Activated CD8-positive, alpha-beta memory T cell treated with anti-CD3 and anti-CD28 coated beads, Interleukin-2, amount 10 ng/mL, durations not matched to agents 7 days and 5 days (primary cell): ENCODE data around the gene MED22. TPM values are rescaled to one million over a fixed set of nuclear protein-coding genes. Genes with fewer than 3 reads are reported as not detected.

Experiments
- ATAC-seq: fragments of 150-1000 bp; cut with Tn5 transposase; one replicate; pipeline ENCODE4 v1.10.0; 2021; ENCODE audit warnings: moderate library complexity
- CTCF ChIA-PET: fragments of 350-600 bp; sonication (Branson Sonifier 250); formaldehyde crosslinking; loops from one replicate; lab custom pipeline; 2021; ENCODE audit warnings: antibody characterized with exemption; lab: Charles Lee
- DNase-seq: peaks from one replicate; pipeline ENCODE4 v3.0.0-alpha.2; 2020
- H3K27ac Mint-ChIP-seq: one replicate; pipeline ENCODE4 v1.8.0; 2021; ENCODE audit warnings: mild to moderate bottlenecking, mixed read lengths
- H3K27me3 Mint-ChIP-seq: one replicate; pipeline ENCODE4 v1.8.0; 2021; ENCODE audit warnings: mixed read lengths
- H3K36me3 Mint-ChIP-seq: one replicate; pipeline ENCODE4 v1.8.0; 2021; ENCODE audit warnings: mild to moderate bottlenecking, mixed read lengths
- H3K4me1 Mint-ChIP-seq: one replicate; pipeline ENCODE4 v1.8.0; 2021; ENCODE audit warnings: mixed read lengths
- H3K4me3 Mint-ChIP-seq: one replicate; pipeline ENCODE4 v1.8.0; 2021; ENCODE audit warnings: mild to moderate bottlenecking, moderate library complexity, mixed read lengths
- H3K9me3 Mint-ChIP-seq: one replicate; pipeline ENCODE4 v1.8.0; 2022; ENCODE audit warnings: low read depth, mixed read lengths
- total RNA-seq, 2 experiments: library from RNA; stranded (reverse); gene quantifications; one replicate each; pipeline ENCODE4 v1.2.3, GENCODE V29; 2021

Gene MED22
- total RNA-seq, 2 experiments from 2014 or later: 28.8 to 35.9 TPM

DNA sequence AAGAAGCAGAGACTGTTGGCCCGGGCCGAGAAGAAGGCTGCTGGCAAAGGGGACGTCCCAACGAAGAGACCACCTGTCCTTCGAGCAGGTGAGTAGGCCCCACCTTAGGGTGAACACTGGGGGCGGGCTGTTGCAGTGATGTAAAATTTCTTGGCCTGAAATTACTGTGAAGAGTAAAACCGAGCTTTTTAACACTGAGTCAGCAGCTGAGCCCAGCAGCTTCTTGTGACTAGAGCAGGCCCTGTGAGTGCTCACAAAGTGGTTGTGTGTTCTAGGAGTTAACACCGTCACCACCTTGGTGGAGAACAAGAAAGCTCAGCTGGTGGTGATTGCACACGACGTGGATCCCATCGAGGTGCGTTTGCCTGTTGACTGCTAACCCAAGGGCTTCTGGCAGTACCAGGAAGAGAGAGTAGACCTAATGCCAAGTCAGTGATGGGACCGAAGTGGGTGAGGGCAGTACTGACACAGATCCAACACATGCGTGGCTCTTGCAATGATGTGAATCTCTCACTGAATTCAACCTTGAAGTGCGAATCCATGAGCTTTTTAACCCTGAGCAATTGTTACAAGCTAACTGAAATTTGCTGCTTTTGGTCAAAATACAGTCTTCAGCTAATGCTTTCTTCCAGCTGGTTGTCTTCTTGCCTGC lies 2.2 kb upstream of the MED22 start:
- Mint-ChIP-seq H3K27ac (peak overlapping the region; percentile 88), H3K9me3 (no peaks in the 10 kb centered on the region), H3K4me1 (peaks cover 62% of the 10 kb centered on the region), H3K27me3 (no peaks in the 10 kb centered on the region), H3K4me3 (peak overlapping the region; percentile 94), H3K36me3 (peaks cover 51% of the 10 kb centered on the region)
- no peak for ATAC-seq
- DNase-seq: no peak
- CTCF ChIA-PET: interaction anchor here (1.2 to 2.0 kb wide), 5 partner anchors 9 to 164 kb away, joined by 3 to 9 read pairs (median 4); no protein-coding TSS in a partner anchor

DNA sequence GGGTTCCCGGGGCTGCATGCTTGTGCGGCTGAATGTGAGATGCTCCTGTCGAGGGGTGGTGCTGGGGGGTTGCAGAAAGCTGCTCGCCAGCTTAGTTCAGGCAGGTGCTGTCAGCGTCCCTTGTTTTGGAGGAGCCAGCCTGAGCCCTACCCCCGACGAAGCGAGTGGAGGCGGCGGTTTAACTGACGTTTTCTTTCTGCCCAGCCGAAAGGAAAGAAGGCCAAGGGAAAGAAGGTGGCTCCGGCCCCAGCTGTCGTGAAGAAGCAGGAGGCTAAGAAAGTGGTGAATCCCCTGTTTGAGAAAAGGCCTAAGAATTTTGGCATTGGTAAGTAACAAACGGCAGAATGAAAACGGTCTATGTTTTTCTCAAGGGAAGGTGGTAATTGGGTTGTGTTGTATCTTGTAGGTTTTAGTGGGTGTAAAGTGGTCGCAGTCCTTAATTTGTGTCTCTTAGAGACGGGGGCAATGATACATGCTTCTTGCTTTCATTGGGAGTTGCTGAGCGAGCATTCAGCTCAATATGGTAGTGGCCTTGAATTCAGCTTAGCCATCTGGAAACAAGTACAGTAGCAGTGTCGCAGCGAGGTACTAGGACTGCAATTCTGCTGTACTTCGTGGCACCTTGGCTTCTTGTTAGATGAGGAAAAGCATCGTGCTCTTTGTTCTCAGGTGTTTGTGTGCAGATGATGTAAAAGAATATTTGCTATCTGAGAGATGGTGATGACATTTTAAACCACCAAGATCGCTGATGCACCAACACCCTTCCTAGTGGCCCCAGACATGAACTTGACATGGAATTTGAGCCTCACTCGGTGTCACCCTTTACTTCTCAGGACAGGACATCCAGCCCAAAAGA lies 1.0 kb upstream of the MED22 start:
- ATAC-seq: no peak
- no peaks in the 10 kb centered on the region for H3K9me3 Mint-ChIP-seq

DNA sequence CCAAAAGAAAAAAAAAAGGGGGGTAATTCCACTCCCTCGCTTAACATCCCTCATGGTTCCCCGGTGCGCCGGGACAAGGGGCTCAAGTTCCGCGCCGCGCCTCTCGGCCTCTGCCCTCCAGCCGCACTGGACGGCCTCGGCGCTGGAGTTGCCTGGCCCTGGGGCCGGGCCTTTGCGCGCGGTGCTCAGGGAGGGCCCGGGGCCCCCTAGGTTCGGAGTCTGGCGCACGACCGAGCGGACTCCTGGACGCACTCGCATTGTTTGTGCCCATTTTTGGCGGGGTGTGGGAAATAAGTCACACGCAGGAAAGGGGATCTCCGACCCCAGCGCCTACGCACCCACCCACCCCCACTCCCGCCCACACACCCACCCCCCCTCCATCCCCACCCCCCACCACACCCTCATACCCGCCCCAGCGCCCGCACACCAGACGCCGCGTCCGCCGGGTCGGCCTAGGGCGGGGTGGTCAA lies 381 bp downstream of the MED22 start:
- H3K4me1 Mint-ChIP-seq: peaks cover 45% of the 10 kb centered on the region
- no peaks in the 10 kb centered on the region for H3K27me3 Mint-ChIP-seq
- ATAC-seq: peak; percentile 56
- CTCF ChIA-PET: interaction anchor here (0.9 to 4.0 kb wide), 11 partner anchors 8 to 317 kb away, joined by 3 to 47 read pairs (median 4); partner anchors contain the start of genes GTF3C5, SURF1 and SURF2
- peak; percentile 57 for DNase-seq
- H3K9me3 Mint-ChIP-seq: no peaks in the 10 kb centered on the region
- H3K36me3 Mint-ChIP-seq: peaks cover 47% of the 10 kb centered on the region
- peak overlapping the region; percentile 89 for H3K27ac Mint-ChIP-seq
- H3K4me3 Mint-ChIP-seq: peak overlapping the region; percentile 94

More for the DNA sequence above, 1.0 kb upstream of the MED22 start:
- no peak for DNase-seq
- no peaks in the 10 kb centered on the region for H3K27me3 Mint-ChIP-seq
- peaks cover 52% of the 10 kb centered on the region for H3K4me1 Mint-ChIP-seq
- peak overlapping the region; percentile 94 for H3K4me3 Mint-ChIP-seq
- peaks cover 51% of the 10 kb centered on the region for H3K36me3 Mint-ChIP-seq
- H3K27ac Mint-ChIP-seq: peak overlapping the region; percentile 88
- CTCF ChIA-PET: interaction anchor here (0.9 to 4.0 kb wide), 8 partner anchors 8 to 318 kb away, joined by 3 to 47 read pairs (median 4); partner anchors contain the start of genes GTF3C5, SURF1 and SURF2

DNA sequence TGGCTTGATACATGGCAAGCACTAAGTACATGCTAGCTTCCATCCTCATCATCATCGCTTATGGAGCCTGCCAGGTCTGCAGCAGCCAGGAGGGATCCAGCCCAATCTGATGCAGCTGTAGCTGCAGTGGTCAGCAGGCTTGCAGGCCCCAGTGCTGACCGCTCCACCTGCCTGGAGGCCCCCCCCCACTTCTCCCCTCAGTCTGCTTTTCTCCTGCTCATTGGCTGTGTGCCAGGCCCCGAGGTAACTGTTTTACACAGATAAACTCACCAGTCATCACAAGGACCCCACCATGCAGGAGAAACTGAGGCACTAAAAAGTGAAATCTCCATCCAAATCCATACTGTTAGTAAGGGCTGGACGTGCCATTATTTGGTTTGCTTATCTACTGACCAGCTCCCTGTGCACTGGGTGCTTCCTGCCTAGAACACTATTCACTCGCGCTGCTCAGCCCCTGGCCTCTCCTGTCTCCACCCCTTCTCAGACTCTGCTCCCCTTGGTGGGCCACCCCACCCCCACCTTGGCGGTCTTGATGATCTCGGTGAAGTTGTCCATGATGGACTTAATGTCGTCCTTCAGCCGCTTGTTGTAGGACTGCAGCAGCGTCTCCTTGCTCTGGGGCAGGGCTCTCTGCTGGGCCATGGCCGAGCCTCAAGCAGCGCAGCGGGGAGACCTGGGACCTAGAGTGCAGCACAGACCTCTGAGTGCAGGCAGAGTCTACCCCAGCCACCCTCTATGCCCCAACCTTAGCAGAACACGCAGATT lies 1.7 kb downstream of the MED22 start:
- Mint-ChIP-seq H3K36me3 (peaks cover 37% of the 10 kb centered on the region), H3K4me1 (peaks cover 42% of the 10 kb centered on the region), H3K9me3 (no peaks in the 10 kb centered on the region), H3K4me3 (peak overlapping the region; percentile 94), H3K27me3 (no peaks in the 10 kb centered on the region), H3K27ac (peak overlapping the region; percentile 89)
- CTCF ChIA-PET: interaction anchor here (2.4 to 4.0 kb wide), 2 partner anchors 26 to 33 kb away, joined by 6 to 47 read pairs; no protein-coding TSS in a partner anchor
- DNase-seq (no peak), ATAC-seq (no peak)

DNA sequence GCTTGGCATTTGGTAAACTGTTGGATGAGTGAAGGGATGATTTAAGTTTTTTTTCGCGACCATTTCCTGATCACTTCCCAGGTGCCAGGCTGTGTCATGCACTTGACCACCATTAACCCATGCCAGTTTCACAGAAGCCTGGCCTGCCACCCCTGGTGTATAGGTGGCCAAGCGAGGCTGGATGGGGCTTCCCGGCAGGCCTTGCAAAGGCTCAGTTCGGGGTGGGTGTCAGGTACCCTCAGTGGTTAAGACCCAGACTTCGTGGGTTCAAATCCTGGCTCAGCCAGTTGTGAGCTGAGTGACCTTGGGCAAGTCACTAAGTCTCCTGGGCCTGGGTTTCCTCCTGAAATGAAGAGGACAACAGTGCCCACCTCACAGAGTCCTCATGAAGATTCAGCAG lies 2.3 kb downstream of the MED22 start:
- CTCF ChIA-PET: interaction anchor here (4.0 kb wide), 1 partner anchor 27 kb away, joined by 47 read pairs; no protein-coding TSS in a partner anchor
- H3K27me3 Mint-ChIP-seq: no peaks in the 10 kb centered on the region
- H3K4me1 Mint-ChIP-seq: peaks cover 44% of the 10 kb centered on the region
- DNase-seq (no peak), ATAC-seq (no peak)
- no peaks in the 10 kb centered on the region for H3K9me3 Mint-ChIP-seq
- no peak overlapping the region for H3K27ac Mint-ChIP-seq
- peaks cover 36% of the 10 kb centered on the region for H3K36me3 Mint-ChIP-seq
- no peak overlapping the region for H3K4me3 Mint-ChIP-seq

DNA sequence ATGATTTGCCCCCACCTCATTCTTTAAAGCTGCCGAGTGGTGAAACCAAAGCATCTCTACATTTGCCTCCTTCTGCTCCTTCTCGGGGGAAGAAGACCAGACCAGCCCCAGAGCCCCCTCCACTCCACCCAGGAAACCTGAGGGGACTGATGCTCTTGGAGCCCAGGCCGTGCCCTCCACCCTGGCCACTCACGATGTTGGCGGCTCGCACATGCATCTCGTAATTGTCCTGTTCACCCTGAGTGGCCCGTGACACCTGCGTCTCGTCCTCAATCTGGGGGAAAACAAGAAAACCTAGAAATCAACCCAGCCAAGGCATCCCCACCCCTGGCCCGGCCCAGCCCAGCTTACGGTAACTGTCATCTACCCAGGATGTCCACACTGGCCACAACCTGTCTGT lies 3.0 kb downstream of the MED22 start:
- H3K36me3 Mint-ChIP-seq: peaks cover 35% of the 10 kb centered on the region
- no peak overlapping the region for H3K4me3 Mint-ChIP-seq
- peaks cover 44% of the 10 kb centered on the region for H3K4me1 Mint-ChIP-seq
- DNase-seq: no peak
- CTCF ChIA-PET: no interaction called here
- no peaks in the 10 kb centered on the region for H3K27me3 Mint-ChIP-seq
- no peak for ATAC-seq
- H3K27ac Mint-ChIP-seq: no peak overlapping the region
- no peaks in the 10 kb centered on the region for H3K9me3 Mint-ChIP-seq

DNA sequence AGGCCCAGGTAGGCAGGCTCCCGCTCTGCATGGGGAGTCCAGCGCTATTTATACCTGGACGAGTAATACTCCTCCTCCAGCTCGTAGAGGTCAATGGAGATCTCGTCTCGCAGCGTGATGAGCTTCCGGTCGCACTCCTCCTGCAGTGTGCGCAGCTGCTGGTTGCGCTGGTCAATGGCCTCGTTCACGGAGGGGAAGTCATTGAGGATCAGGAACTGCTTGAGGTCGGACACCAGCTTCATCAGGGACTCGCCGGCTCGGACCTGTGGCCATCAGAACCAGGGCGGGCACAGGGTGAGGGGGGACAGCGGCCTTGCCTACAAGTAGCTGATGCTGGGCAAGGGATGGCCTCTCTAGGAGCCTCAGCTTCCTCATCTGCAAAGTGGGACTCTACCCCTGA lies 3.9 kb downstream of the MED22 start:
- H3K27ac Mint-ChIP-seq: no peak overlapping the region
- CTCF ChIA-PET: interaction anchor here (0.7 to 1.5 kb wide), 2 partner anchors 31 to 143 kb away, joined by 3 to 4 read pairs; no protein-coding TSS in a partner anchor
- peaks cover 42% of the 10 kb centered on the region for H3K4me1 Mint-ChIP-seq
- no peaks in the 10 kb centered on the region for H3K27me3 Mint-ChIP-seq
- no peak overlapping the region for H3K4me3 Mint-ChIP-seq
- no peak for ATAC-seq
- no peak for DNase-seq
- peaks cover 32% of the 10 kb centered on the region for H3K36me3 Mint-ChIP-seq
- H3K9me3 Mint-ChIP-seq: no peaks in the 10 kb centered on the region

DNA sequence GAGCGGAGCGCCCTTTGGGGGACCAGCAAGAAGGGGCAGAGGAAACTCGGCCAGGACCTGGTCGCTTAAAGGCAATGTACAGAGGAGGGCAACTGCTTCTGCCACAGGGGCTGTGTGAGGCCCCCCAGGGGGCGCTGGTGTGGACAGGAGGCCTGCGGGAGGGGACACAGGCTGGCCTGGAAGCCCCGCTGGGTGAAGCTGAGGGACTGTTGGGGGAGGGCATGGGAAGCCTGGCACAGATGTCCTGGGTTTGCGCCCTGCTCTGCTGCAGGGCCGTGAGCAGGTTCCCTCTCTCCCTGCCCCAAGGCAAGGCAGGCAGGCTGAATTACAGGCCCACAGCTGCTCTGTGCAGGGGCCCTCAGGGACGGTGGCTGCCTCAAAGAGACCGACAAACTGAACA lies 5.4 kb downstream of the MED22 start:
- no peak overlapping the region for H3K4me3 Mint-ChIP-seq
- no peaks in the 10 kb centered on the region for H3K27me3 Mint-ChIP-seq
- no peak for DNase-seq
- ATAC-seq: no peak
- no peaks in the 10 kb centered on the region for H3K9me3 Mint-ChIP-seq
- H3K36me3 Mint-ChIP-seq: peaks cover 24% of the 10 kb centered on the region
- CTCF ChIA-PET: interaction anchor here (0.6 to 2.2 kb wide), 5 partner anchors 9 to 144 kb away, joined by 3 to 8 read pairs (median 4); partner anchors contain the start of genes SURF1 and SURF2
- H3K4me1 Mint-ChIP-seq: peaks cover 38% of the 10 kb centered on the region
- H3K27ac Mint-ChIP-seq: no peak overlapping the region

DNA sequence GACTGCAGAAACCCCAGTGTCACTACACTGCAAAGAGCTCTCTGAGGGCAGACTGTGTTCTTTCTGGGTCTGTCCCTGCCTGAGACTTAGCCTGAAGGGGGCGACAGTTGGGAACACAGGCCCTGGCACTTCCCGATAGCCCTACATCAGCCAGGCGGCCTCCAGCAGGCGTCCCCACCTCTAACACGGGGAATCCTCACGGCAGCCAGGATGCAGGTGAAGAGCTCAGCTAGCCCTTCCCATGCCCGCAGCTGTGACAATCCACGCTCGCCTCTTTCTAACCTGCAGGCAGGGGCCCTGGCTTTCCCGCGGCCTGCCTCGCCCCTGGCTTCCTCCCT lies 5.9 kb downstream of the MED22 start:
- H3K9me3 Mint-ChIP-seq: no peaks in the 10 kb centered on the region
- ATAC-seq (no peak), DNase-seq (no peak)
- H3K27ac Mint-ChIP-seq: peak overlapping the region; percentile 29
- CTCF ChIA-PET: interaction anchor here (0.6 to 2.6 kb wide), 3 partner anchors 10 to 35 kb away, joined by 3 to 7 read pairs (median 5); partner anchors contain the start of gene STKLD1
- no peaks in the 10 kb centered on the region for H3K27me3 Mint-ChIP-seq
- peaks cover 24% of the 10 kb centered on the region for H3K36me3 Mint-ChIP-seq
- peaks cover 37% of the 10 kb centered on the region for H3K4me1 Mint-ChIP-seq
- H3K4me3 Mint-ChIP-seq: no peak overlapping the region

DNA sequence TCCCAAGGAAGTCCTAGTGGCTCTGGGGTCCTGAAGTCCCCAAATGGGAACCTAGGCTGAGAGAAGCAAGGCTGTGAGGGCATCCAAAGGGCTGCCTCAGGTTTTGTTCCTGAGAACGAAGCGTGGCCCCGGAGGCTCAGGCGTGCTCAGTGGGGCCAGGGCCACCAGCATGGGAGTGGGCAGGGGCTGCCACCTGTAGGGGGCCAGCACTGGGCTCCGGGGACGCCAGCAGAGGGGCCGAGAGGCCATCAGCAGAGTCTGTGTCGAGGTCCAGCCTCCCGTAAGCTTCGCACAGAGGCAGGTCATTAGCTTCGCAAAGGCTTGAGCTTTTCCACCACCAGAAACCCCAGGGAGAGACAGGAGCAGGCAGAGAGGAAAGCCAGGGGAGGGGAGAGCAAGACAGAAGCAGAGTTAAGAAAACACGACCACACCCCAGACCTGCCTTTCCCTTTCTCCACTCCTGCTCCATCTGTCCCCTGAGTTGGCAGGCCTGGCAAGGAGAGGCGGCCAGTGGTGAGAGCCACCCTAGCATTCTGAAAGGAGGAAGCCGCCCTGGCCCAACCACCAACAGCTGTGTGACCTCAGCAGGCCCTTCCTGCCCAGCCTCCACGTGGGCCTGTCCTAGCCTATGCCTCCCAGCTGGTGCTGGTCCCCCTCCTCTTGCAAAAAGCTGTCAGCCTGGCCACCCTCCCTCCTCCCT lies 6.4 kb downstream of the MED22 start:
- H3K36me3 Mint-ChIP-seq: peaks cover 24% of the 10 kb centered on the region
- ATAC-seq (no peak), DNase-seq (no peak)
- H3K4me1 Mint-ChIP-seq: peaks cover 36% of the 10 kb centered on the region
- no peak overlapping the region for H3K4me3 Mint-ChIP-seq
- CTCF ChIA-PET: interaction anchor here (0.6 to 2.6 kb wide), 7 partner anchors 10 to 35 kb away, joined by 3 to 7 read pairs (median 3); partner anchors contain the start of genes STKLD1 and SURF1
- H3K9me3 Mint-ChIP-seq: no peaks in the 10 kb centered on the region
- H3K27me3 Mint-ChIP-seq: no peaks in the 10 kb centered on the region
- no peak overlapping the region for H3K27ac Mint-ChIP-seq

DNA sequence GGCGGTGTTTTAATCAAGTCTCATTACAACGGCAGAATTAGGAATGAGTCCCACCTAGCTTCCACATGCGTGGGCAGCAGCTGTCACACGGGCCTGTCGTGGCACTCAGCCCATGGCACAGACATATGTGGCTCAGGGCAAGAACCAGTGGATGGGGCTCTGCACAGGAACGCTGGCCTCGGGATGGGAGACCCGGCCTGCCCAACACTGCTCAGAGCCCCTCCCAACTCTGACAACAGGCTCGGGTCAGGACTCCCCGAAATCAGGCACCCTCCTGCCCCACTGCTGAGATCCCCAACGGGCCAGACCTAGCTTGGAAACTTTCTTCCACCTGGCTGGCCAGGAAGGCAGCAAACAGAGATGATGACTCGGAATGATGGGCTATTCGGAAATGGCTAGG lies 7.0 kb downstream of the MED22 start:
- Mint-ChIP-seq H3K4me3 (no peak overlapping the region), H3K4me1 (peaks cover 36% of the 10 kb centered on the region), H3K27me3 (no peaks in the 10 kb centered on the region), H3K36me3 (peaks cover 27% of the 10 kb centered on the region), H3K27ac (peak overlapping the region; percentile 81), H3K9me3 (no peaks in the 10 kb centered on the region)
- no peak for ATAC-seq
- no peak for DNase-seq
- CTCF ChIA-PET: interaction anchor here (0.7 to 2.6 kb wide), 5 partner anchors 15 to 36 kb away, joined by 3 to 7 read pairs (median 3); partner anchors contain the start of genes STKLD1 and SURF1

DNA sequence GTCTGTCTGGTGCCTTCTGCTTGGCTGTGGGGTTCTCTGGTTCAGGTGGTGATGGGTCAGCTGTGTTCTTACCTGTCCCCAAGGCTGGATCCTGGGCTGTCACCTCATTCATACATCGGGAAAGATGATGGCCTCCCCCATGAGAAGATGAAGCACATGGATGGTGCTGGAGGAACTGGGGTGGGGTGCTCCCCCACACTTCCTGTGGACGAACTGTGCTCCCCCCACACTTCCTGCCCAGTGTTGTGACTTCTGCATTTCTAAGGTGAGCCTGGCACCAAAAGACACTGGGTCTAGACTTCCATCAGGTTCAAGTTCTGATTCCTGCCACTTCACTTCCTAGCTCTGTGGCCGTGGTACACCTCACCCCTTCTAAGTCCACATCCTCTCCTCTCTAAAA lies 7.7 kb downstream of the MED22 start:
- CTCF ChIA-PET: interaction anchor here (0.8 to 2.6 kb wide), 6 partner anchors 23 to 146 kb away, joined by 3 to 7 read pairs (median 3); partner anchors contain the start of gene STKLD1
- Mint-ChIP-seq H3K27ac (peak overlapping the region; percentile 81), H3K27me3 (no peaks in the 10 kb centered on the region), H3K4me3 (no peak overlapping the region), H3K9me3 (no peaks in the 10 kb centered on the region), H3K4me1 (peaks cover 38% of the 10 kb centered on the region), H3K36me3 (peaks cover 28% of the 10 kb centered on the region)
- ATAC-seq (no peak), DNase-seq (no peak)
